Left lung (tissue), 10 donors: ENCODE results near the gene COL17A1. TPM values are rescaled to one million over a fixed set of nuclear protein-coding genes. Genes with fewer than 3 reads are reported as not detected.

Experiments used
- ATAC-seq: fragments of 200-7000 bp; cut with Tn5 transposase; one replicate; pipeline ENCODE4 v1.9.1; 2020; ENCODE audit warnings: moderate library complexity
- DNase-seq, 4 donors: peaks; one replicate each; pipeline ENCODE4 v3.0.0-alpha.2; 2013 to 2020
- H3K27ac ChIP-seq, 2 donors: fragments of 200-600 bp; sonication (generic) in 1 of 2; one replicate each; pipeline versions ENCODE4 v1.5.0 to v1.8.0; 2020 to 2021
- H3K27me3 ChIP-seq, 2 donors: fragments of 200-600 bp; sonication (generic) in 1 of 2; one replicate each; pipeline versions ENCODE4 v1.5.0 to v1.8.0; 2020 to 2021
- H3K36me3 ChIP-seq, 2 donors: fragments of 200-600 bp; sonication (generic) in 1 of 2; one replicate each; pipeline versions ENCODE4 v1.5.0 to v1.8.0; 2020 to 2021
- H3K4me1 ChIP-seq, 2 donors: fragments of 200-600 bp; one replicate each; pipeline ENCODE4 v1.8.0; 2021
- H3K4me3 ChIP-seq, 2 donors: fragments of 200-600 bp; sonication (generic) in 1 of 2; one replicate each; pipeline versions ENCODE4 v1.5.0 to v1.8.0; 2020 to 2021; ENCODE audit warnings: mild to moderate bottlenecking in 1 of 2
- H3K9me3 ChIP-seq, 2 donors: fragments of 200-600 bp; sonication (generic) in 1 of 2; one replicate each; pipeline versions ENCODE4 v1.5.0 to v1.8.0; 2020 to 2021
- CTCF ChIP-seq, 2 donors: fragments of 200-600 bp; sonication (generic) in 1 of 2; IDR thresholded peaks; one replicate each; pipeline versions ENCODE4 v1.5.0 to v1.8.0; 2021; ENCODE audit warnings: antibody characterized with exemption in 2 of 2
- intact Hi-C, 2 donors: fragments of 100-400 bp; cut with DNase I; formaldehyde crosslinking; loops; one replicate each; pipeline versions ENCODE4 v1.11.2 to v1.14.2; 2022
- polyA plus RNA-seq, 6 donors: library from polyadenylated mRNA; unstranded; fragments of 120-200 nt; gene quantifications; one replicate each; pipeline ENCODE4 v1.2.1, GENCODE V29; 2013; ENCODE audit not compliant: insufficient read length in 6 of 6
- total RNA-seq, 2 donors: library from RNA; stranded (reverse); fragmentation: NEBNext Ultra II Directional; extraction: Animal tissue kit (Norgen Biotek cat#: 25700); gene quantifications; one replicate each; pipeline ENCODE4 v1.2.1, GENCODE V29; 2021
- donor health status: DM: no; HTN: yes; CAD: no.
- donor health status: DM: no; HTN: no; CAD: no.

COL17A1 gene
- total and polyA plus RNA-seq, 8 donors, result 0.32 to 43.4 (median 0.71) TPM

- ATAC-seq, result no peak
- no peak for DNase-seq
- Histone ChIP-seq H3K4me1 (peaks cover 0 to under 1% of the 10 kb centered on the region in 2 donors), H3K36me3 (no peaks in the 10 kb centered on the region), H3K9me3 (no peaks in the 10 kb centered on the region), H3K27me3 (no peaks in the 10 kb centered on the region), H3K27ac (no peak overlapping the region), H3K4me3 (no peak overlapping the region)
- intact Hi-C loops, result loop anchor here in 1 of 2 donors (10.0 kb wide), 2 partner anchors 84 to 174 kb away; partner anchors contain the start of gene SFR1
- no peak for TF ChIP-seq CTCF (IDR thresholded peaks at IDR 0.05)
Measured at GRCh38 chr10:104040382-104040781, 45.3 kb downstream of the COL17A1 start.

GRCh38 chr10:104038958-104039752 is 46.5 kb downstream of the COL17A1 start:
- DNase-seq (no peak), ATAC-seq (peak; percentile 60)
- Histone ChIP-seq H3K36me3 (peaks cover 0 to 2% of the 10 kb centered on the region in 2 donors), H3K27ac (no peak overlapping the region), H3K9me3 (no peaks in the 10 kb centered on the region), H3K27me3 (no peaks in the 10 kb centered on the region), H3K4me1 (peaks cover 0 to 6% of the 10 kb centered on the region in 2 donors), H3K4me3 (no peak overlapping the region)
- intact Hi-C loops, result no loop called here
- no peak for TF ChIP-seq CTCF (IDR thresholded peaks at IDR 0.05)

- peaks cover 0 to 8% of the 10 kb centered on the region in 2 donors for H3K36me3 ChIP-seq
- TF ChIP-seq CTCF (IDR thresholded peaks at IDR 0.05), result no peak
- no peaks in the 10 kb centered on the region for H3K27me3 ChIP-seq
- no peak for ATAC-seq
- peaks cover 0 to 6% of the 10 kb centered on the region in 2 donors for H3K4me1 ChIP-seq
- no peak for DNase-seq
- no peaks in the 10 kb centered on the region for H3K9me3 ChIP-seq
- no peak overlapping the region for H3K27ac ChIP-seq
- H3K4me3 ChIP-seq, result no peak overlapping the region
- intact Hi-C loops, result no loop called here
Measured at GRCh38 chr10:104038537-104038936, 47.1 kb downstream of the COL17A1 start.

- Histone ChIP-seq H3K4me1 (peaks cover 0 to 10% of the 10 kb centered on the region in 2 donors), H3K4me3 (no peak overlapping the region), H3K36me3 (peaks cover 0 to 18% of the 10 kb centered on the region in 2 donors), H3K9me3 (no peaks in the 10 kb centered on the region), H3K27me3 (no peaks in the 10 kb centered on the region), H3K27ac (no peak overlapping the region)
- TF ChIP-seq CTCF (IDR thresholded peaks at IDR 0.05), result no peak
- DNase-seq, result no peak
- ATAC-seq, result no peak
- intact Hi-C loops, result no loop called here
Measured at GRCh38 chr10:104037261-104037951, 48.3 kb downstream of the COL17A1 start.
